Coronary artery (tissue), 2 donors: ENCODE results near the gene TMEM131L.
"Not testable (repeated sequence)": the region's sequence is repeated elsewhere in the genome, so short reads cannot be mapped to it uniquely, and the experiment has no call there.

Experiments used
- DNase-seq: peaks from one replicate; pipeline ENCODE4 v3.0.0-alpha.2; 2017; ENCODE audit warnings: low spot score
- H3K27ac ChIP-seq, 2 donors: fragments of 200-600 bp; sonication (generic); one replicate each; pipeline ENCODE4 v1.5.1; 2016 to 2019
- H3K4me3 ChIP-seq: fragments of 200-600 bp; sonication (generic); 2 replicates; pipeline ENCODE4 v1.5.1; 2016; ENCODE audit warnings: mild to moderate bottlenecking, moderate library complexity
- TF ChIP-seq, protein P1 (sequence below): fragments of 200-600 bp; sonication (generic); IDR thresholded peaks from one replicate; pipeline ENCODE4 v1.5.1; 2019; ENCODE audit warnings: antibody characterized with exemption

The TMEM131L gene

GRCh38 chr4:153499005-153499404 is 32.8 kb downstream of the TMEM131L start:
- no peak for DNase-seq
- Histone ChIP-seq H3K27ac (peak overlapping the region; percentile 73 to 85), H3K4me3 (peak overlapping the region; percentile 47)
- TF ChIP-seq, protein P1, sequence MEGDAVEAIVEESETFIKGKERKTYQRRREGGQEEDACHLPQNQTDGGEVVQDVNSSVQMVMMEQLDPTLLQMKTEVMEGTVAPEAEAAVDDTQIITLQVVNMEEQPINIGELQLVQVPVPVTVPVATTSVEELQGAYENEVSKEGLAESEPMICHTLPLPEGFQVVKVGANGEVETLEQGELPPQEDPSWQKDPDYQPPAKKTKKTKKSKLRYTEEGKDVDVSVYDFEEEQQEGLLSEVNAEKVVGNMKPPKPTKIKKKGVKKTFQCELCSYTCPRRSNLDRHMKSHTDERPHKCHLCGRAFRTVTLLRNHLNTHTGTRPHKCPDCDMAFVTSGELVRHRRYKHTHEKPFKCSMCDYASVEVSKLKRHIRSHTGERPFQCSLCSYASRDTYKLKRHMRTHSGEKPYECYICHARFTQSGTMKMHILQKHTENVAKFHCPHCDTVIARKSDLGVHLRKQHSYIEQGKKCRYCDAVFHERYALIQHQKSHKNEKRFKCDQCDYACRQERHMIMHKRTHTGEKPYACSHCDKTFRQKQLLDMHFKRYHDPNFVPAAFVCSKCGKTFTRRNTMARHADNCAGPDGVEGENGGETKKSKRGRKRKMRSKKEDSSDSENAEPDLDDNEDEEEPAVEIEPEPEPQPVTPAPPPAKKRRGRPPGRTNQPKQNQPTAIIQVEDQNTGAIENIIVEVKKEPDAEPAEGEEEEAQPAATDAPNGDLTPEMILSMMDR: no peak

DNA sequence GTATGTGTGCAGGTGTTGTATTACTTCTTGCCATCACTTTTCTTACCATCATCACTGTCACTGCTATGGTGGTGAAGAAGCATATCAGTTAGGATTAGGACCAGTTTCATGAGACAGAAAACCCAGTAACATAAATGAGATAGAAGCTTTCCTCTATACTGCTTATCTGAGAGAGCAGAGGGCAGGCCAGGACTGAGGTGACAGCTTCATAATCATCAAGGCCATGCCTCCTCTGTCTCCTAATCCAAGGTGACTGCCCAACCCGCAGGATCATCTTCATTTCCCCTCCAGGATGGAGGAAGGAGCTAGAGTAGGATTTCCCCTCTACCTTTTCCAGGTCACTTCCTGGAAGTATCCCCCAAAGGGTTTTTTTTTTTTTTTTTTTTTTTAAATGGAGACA is 35.4 kb downstream of the TMEM131L start:
- no peak overlapping the region for H3K27ac ChIP-seq
- TF ChIP-seq, protein P1: no peak
- H3K4me3 ChIP-seq: no peak overlapping the region
- no peak for DNase-seq

DNA sequence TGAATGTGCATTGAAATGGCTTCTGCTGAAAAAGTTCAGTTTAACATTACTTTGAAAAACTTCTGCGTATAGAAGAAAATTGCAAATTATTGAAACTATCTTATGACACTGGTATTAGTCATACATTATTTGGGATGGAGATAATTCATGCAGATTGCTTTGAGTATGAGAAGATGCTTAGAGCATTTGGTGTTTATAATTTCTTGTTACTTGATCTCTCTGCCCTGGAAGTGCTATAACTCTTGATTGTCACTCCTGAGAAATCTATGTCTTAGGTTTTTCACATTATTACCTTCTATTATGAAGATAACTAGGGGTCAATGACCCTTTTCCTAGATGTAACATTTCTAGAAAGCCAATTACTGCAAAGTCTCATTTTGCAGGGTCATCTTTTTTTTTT is 36.4 kb downstream of the TMEM131L start:
- H3K4me3 ChIP-seq: no peak overlapping the region
- TF ChIP-seq, protein P1: no peak
- no peak for DNase-seq
- peak overlapping the region in 1 of 2 donors; percentile 38 for H3K27ac ChIP-seq

DNA sequence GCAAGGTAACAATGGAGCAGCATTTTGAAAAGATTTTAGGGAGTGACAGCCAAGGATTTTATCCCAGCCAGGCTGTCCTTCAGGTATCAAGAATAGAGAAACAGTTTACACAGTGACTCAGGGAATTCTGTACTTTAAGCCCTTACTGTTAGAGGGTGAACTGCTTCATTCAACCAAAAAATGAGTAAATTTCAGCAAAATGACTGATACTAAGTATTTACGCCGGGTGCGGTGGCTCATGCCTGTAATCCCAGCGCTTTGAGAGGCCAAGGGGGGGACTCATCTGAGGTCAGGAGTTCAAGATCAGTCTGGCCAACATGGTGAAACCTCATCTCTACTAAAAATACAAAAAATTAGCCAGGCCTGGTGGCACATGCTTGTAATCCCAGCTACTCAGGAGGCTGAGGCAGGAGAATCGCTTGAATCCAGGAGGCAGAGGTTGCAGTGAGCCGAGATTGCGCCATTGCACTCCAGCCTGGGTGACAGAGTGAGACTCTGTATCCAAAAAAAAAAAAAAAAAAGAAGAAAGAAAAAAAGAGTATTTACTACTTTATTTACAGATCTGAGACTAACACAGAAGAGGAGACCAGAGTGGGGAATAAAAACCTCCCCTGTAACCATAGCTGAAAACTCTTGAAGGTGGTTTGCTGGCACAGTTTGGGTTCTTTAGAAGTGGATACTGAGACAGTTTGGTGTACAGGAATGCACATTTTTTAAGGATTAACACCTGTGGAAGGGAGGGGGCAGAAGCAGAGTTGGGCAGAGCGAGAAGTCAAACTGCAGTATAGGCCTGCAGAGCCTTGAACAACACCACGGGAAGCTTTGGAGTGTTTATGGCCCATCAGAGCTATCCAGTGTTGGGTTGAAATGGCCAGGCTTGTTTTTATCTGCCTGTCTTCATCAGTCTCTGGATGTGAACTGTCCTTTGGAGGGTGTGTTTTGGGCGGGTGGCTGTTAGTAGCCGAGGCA is 40.5 kb downstream of the TMEM131L start:
- no peak for DNase-seq
- Histone ChIP-seq H3K4me3 (no peak overlapping the region), H3K27ac (peak overlapping the region in 1 of 2 donors; percentile 45)
- TF ChIP-seq, protein P1: no peak

DNA sequence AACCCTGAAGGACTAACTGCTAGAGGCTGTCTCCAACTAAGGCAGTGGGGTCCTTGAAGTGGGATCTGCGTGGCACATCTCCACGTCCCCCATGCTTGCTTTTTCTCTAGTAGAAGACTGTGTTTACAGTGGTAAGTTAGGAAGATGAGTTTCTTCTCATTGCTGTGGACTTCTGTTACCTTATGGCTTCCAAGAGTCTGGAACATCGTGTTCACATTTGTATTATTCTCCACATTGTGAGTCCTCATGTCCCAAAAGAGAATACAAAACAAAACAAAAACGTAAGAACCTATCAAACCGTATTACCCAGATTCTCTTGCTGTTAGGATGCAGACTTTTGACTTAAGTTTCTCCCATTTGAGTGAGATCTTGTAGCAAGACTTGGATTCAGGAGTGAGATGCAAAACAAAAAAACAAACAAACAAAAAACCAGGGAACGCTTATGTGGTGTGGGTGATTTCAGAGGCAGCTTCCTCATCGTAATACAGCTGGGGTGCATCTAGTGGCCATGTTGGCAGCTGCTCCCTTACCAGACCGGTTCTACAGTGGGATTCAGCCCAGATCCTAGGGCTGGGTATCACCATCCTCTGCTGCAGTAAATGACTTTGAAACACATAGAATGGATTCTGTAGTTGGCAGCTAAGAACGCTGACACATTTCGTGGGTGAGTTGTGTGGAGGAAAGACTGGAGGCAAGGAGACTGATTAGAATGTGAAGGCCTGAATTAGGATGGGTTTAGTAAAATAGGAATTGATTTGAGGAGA is 41.3 kb downstream of the TMEM131L start:
- Histone ChIP-seq H3K27ac (peak overlapping the region in 1 of 2 donors; percentile 45), H3K4me3 (no peak overlapping the region)
- TF ChIP-seq, protein P1: no peak
- no peak for DNase-seq

GRCh38 chr4:153509212-153509611 is 43.1 kb downstream of the TMEM131L start:
- not testable (repeated sequence) for H3K4me3 ChIP-seq, H3K27ac ChIP-seq, DNase-seq

- no peak for DNase-seq
- Histone ChIP-seq H3K4me3 (no peak overlapping the region), H3K27ac (no peak overlapping the region)
- TF ChIP-seq, protein P1: no peak
Observed at GRCh38 chr4:153509724-153510123, 43.6 kb downstream of the TMEM131L start.
